HepG2 (cell line): Measurements from ENCODE around the gene ZNF740. TPM values are rescaled to one million over a fixed set of nuclear protein-coding genes. Genes with fewer than 3 reads are reported as not detected.

ENCODE experiments used
- AGO2 ChIP-seq: fragments of 200-400 bp; formaldehyde crosslinking; optimal IDR thresholded peaks from 2 replicates; pipeline ENCODE3; 2017; ENCODE audit warnings: mild to moderate bottlenecking, low read depth, low read length, moderate library complexity
- ARID5B ChIP-seq: IDR thresholded peaks from 2 replicates; pipeline ENCODE4 v1.4.0; 2020; ENCODE audit warnings: mild to moderate bottlenecking, missing genetic modification reagents
- BCL6 ChIP-seq: IDR thresholded peaks from 2 replicates; pipeline ENCODE4 v1.6.1; 2016; ENCODE audit warnings: missing genetic modification reagents, missing compliant biosample characterization
- CENPX ChIP-seq: sonication (generic); formaldehyde crosslinking; IDR thresholded peaks from 2 replicates; pipeline ENCODE4 v1.9.0; 2021; ENCODE audit warnings: mild to moderate bottlenecking, missing genetic modification reagents, moderate library complexity
- MEIS2 ChIP-seq: sonication (generic); formaldehyde crosslinking; IDR thresholded peaks from 2 replicates; pipeline ENCODE4 v1.9.0; 2021; ENCODE audit warnings: mild to moderate bottlenecking, missing genetic modification reagents
- NFYB ChIP-seq: sonication (generic); formaldehyde crosslinking; IDR thresholded peaks from 2 replicates; pipeline ENCODE4 v1.4.0; 2020; ENCODE audit warnings: missing genetic modification reagents
- NR1H2 ChIP-seq: sonication (generic); formaldehyde crosslinking; IDR thresholded peaks from 2 replicates; pipeline ENCODE4 v1.8.1; 2022; ENCODE audit warnings: low read depth, missing genetic modification reagents, borderline replicate concordance
- NR2C2 ChIP-seq: sonication (generic); formaldehyde crosslinking; IDR thresholded peaks from 2 replicates; pipeline ENCODE4 v1.4.0; 2020; ENCODE audit warnings: missing genetic modification reagents, mild to moderate bottlenecking, moderate library complexity, borderline replicate concordance
- PITX1 ChIP-seq: sonication (generic); formaldehyde crosslinking; IDR thresholded peaks from 2 replicates; pipeline ENCODE4 v1.5.1; 2020; ENCODE audit warnings: mild to moderate bottlenecking, missing genetic modification reagents
- REPIN1 ChIP-seq: sonication (generic); formaldehyde crosslinking; IDR thresholded peaks from 2 replicates; pipeline ENCODE4 v1.8.0; 2022; ENCODE audit warnings: missing genetic modification reagents, low read depth, mild to moderate bottlenecking, borderline replicate concordance
- ZBTB7B ChIP-seq: sonication (generic); formaldehyde crosslinking; IDR thresholded peaks from 2 replicates; pipeline ENCODE4 v1.4.0; 2020; ENCODE audit warnings: missing genetic modification reagents
- ZNF256 ChIP-seq: sonication (generic); formaldehyde crosslinking; conservative IDR thresholded peaks from 2 replicates; pipeline ENCODE4 v1.4.0; 2020; ENCODE audit warnings: missing genetic modification reagents
- ZNF383 ChIP-seq: sonication (generic); formaldehyde crosslinking; IDR thresholded peaks from 2 replicates; pipeline ENCODE4 v1.4.0; 2020; ENCODE audit warnings: missing genetic modification reagents, mild to moderate bottlenecking, borderline replicate concordance
- ZNF451 ChIP-seq: sonication (generic); formaldehyde crosslinking; IDR thresholded peaks from 2 replicates; pipeline ENCODE4 v1.5.0; 2020; ENCODE audit warnings: mild to moderate bottlenecking, missing genetic modification reagents
- ZNF598 ChIP-seq: sonication (generic); formaldehyde crosslinking; IDR thresholded peaks from 2 replicates; pipeline ENCODE4 v1.5.1; 2020; ENCODE audit warnings: mild to moderate bottlenecking, missing genetic modification reagents, borderline replicate concordance
- ZNF605 ChIP-seq: sonication (generic); formaldehyde crosslinking; IDR thresholded peaks from 2 replicates; pipeline ENCODE4 v1.8.0; 2022; ENCODE audit warnings: mild to moderate bottlenecking, missing genetic modification reagents
- ZNF75D ChIP-seq: sonication (generic); formaldehyde crosslinking; IDR thresholded peaks from 2 replicates; pipeline ENCODE4 v1.8.1; 2023; ENCODE audit warnings: missing genetic modification reagents, mild to moderate bottlenecking, borderline replicate concordance
- ZSCAN12 ChIP-seq: sonication (generic); formaldehyde crosslinking; IDR thresholded peaks from 2 replicates; pipeline ENCODE4 v1.9.0; 2021; ENCODE audit warnings: mild to moderate bottlenecking, missing genetic modification reagents
- ZSCAN22 ChIP-seq: sonication (generic); formaldehyde crosslinking; IDR thresholded peaks from 2 replicates; pipeline ENCODE4 v1.4.0; 2020; ENCODE audit warnings: mild to moderate bottlenecking, missing genetic modification reagents
- polyA plus RNA-seq, 8 experiments: library from polyadenylated mRNA; depleted of rRNA in 3 of 8; stranded (reverse) in 7 of 8; unstranded in 1 of 8; fragments of >200 nt; fragmentation: Illumina TruSeq in 4 of 8; extraction: Trizol in 4 of 8; gene quantifications; 2 replicates each; pipeline versions ENCODE4 v1.2.1 to v1.2.3, GENCODE V29; 2011 to 2016; ENCODE audit warnings: low read depth in 4 of 8, missing spikeins in 1 of 8, mixed read lengths in 1 of 8; ENCODE audit not compliant: insufficient read depth in 1 of 8
- total RNA-seq, 5 experiments: library from RNA; depleted of rRNA; stranded (reverse); fragments of >200 nt; fragmentation: Illumina TruSeq; extraction: Trizol; gene quantifications; 2 replicates each; pipeline ENCODE4 v1.2.3, GENCODE V29; 2016; ENCODE audit warnings: low read depth in 1 of 5
- TF ChIP-seq, protein P1 (sequence below): sonication (generic); formaldehyde crosslinking; IDR thresholded peaks from 2 replicates; pipeline ENCODE4 v1.8.1; 2023; ENCODE audit warnings: mild to moderate bottlenecking, missing genetic modification reagents, borderline replicate concordance
- TF ChIP-seq, protein P2 (sequence below): sonication (generic); formaldehyde crosslinking; IDR thresholded peaks from 2 replicates; pipeline ENCODE4 v1.4.0; 2020; ENCODE audit warnings: missing genetic modification reagents
- TF ChIP-seq, protein P3 (sequence below): IDR thresholded peaks from 2 replicates; pipeline ENCODE4 v1.6.1; 2016; ENCODE audit warnings: missing genetic modification reagents, missing compliant biosample characterization

Gene ZNF740
- total and polyA plus RNA-seq, 2 of the 13 experiments (the other 11 are each of a cell fraction or from before 2014, with no cell fraction given), result 16.9 to 19.0 TPM

DNA sequence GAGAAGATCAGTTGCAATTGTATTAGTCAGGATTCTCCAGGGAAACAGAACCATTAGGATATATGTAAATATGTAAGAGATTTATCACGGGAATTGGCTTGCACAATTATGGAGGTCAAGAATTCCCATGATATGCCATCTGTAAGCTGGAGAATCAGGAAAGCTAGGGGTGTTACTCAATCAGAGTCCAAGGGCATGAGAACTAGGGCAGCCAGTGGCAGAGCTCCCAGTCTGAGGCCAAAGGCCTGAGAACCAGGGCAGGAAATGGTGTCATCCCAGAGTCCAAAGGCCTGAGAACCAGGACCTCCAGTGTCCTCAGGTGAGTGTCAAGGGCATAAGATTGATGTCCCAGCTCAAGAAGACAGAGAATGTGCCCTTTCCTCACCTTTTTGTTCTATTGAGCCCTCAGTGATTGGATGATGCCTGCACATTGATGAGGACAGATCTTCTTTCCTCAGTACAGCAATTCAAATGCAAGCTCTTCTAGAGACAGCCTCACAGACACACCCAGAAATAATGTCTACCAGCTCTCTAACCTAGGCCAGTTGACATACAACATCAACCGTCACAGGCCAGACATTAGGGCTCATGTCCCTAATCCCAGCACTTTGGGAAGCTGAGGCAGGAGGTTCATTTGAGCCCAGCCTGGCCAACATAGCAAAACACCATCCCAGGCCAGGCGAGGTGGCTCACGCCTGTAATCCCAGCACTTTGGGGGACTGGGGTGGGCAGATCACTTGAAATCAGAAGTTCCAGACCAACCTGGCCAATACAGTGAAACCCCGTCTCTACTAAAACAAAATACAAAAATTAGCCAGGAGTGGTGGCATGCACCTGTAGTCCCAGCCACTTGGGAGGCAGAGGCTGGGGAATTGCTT lies 34.9 kb upstream of the ZNF740 start (continued):
- TF ChIP-seq ARID5B (CRISPR knock-in tag) (peak; percentile 93), NR1H2 (CRISPR knock-in tag) (no peak), ZNF383 (no peak), ZNF605 (CRISPR knock-in tag) (no peak), ZNF256 (CRISPR knock-in tag) (no peak), ZNF598 (CRISPR knock-in tag) (no peak), BCL6 (CRISPR knock-in tag) (peak; percentile 89), NFYB (CRISPR knock-in tag) (peak; percentile 55), AGO2 (no peak), NR2C2 (CRISPR knock-in tag) (peak; percentile 84), ZSCAN22 (CRISPR knock-in tag) (no peak), ZNF451 (no peak), ZSCAN12 (CRISPR knock-in tag) (no peak), ZNF75D (no peak), ZBTB7B (CRISPR knock-in tag) (no peak), REPIN1 (CRISPR knock-in tag) (0 out of 2 replicates have a peak, but pooled peaks have one; percentile 24), PITX1 (CRISPR knock-in tag) (0 out of 2 replicates have a peak, but pooled peaks have one; percentile 34), CENPX (no peak), MEIS2 (peak; percentile 58)
- TF ChIP-seq, protein P1, sequence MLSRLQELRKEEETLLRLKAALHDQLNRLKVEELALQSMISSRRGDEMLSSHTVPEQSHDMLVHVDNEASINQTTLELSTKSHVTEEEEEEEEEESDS, result no peak
- TF ChIP-seq, protein P2, sequence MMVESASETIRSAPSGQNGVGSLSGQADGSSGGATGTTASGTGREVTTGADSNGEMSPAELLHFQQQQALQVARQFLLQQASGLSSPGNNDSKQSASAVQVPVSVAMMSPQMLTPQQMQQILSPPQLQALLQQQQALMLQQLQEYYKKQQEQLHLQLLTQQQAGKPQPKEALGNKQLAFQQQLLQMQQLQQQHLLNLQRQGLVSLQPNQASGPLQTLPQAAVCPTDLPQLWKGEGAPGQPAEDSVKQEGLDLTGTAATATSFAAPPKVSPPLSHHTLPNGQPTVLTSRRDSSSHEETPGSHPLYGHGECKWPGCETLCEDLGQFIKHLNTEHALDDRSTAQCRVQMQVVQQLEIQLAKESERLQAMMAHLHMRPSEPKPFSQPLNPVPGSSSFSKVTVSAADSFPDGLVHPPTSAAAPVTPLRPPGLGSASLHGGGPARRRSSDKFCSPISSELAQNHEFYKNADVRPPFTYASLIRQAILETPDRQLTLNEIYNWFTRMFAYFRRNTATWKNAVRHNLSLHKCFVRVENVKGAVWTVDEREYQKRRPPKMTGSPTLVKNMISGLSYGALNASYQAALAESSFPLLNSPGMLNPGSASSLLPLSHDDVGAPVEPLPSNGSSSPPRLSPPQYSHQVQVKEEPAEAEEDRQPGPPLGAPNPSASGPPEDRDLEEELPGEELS (CRISPR knock-in tag), result no peak
- TF ChIP-seq, protein P3, sequence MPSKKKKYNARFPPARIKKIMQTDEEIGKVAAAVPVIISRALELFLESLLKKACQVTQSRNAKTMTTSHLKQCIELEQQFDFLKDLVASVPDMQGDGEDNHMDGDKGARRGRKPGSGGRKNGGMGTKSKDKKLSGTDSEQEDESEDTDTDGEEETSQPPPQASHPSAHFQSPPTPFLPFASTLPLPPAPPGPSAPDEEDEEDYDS (CRISPR knock-in tag), result no peak
